HG02870 (cell line): ENCODE data around the gene NCKAP5L.
A peak's percentile ranks its signal among the peaks of the same experiment; 100 is the strongest.
"Not testable (repeated sequence)": the region's sequence is repeated elsewhere in the genome, so short reads cannot be mapped to it uniquely, and the experiment has no call there.

Experiments
- ATAC-seq: cut with Tn5 transposase; IDR thresholded peaks from one replicate; pipeline ENCODE4 v1.9.1; 2021; ENCODE audit warnings: mild to moderate bottlenecking, moderate library complexity; ENCODE audit not compliant: unreplicated experiment

The NCKAP5L gene

GRCh38 chr12:49866859-49867569, 38.8 kb upstream of the NCKAP5L start:
- ATAC-seq: no peak

- ATAC-seq: no peak
These were observed 37.5 kb upstream of the NCKAP5L start for GRCh38 chr12:49865782-49866135.

- no peak for ATAC-seq
These were observed 37.0 kb upstream of the NCKAP5L start for GRCh38 chr12:49865109-49865781.

GRCh38 chr12:49864798-49865090, 36.5 kb upstream of the NCKAP5L start:
- no peak for ATAC-seq

- no peak for ATAC-seq
These were observed 36.0 kb upstream of the NCKAP5L start for GRCh38 chr12:49863946-49864797.

GRCh38 chr12:49860921-49861320, 32.7 kb upstream of the NCKAP5L start:
- not testable (repeated sequence) for ATAC-seq

- not testable (repeated sequence) for ATAC-seq
These were observed 27.7 kb upstream of the NCKAP5L start for GRCh38 chr12:49855890-49856289.

GRCh38 chr12:49854976-49855375, 26.8 kb upstream of the NCKAP5L start:
- ATAC-seq: no peak

- ATAC-seq: no peak
These were observed 25.5 kb upstream of the NCKAP5L start for GRCh38 chr12:49853671-49854070.

GRCh38 chr12:49847161-49847560, 18.9 kb upstream of the NCKAP5L start:
- ATAC-seq: no peak

- no peak for ATAC-seq
These were observed 17.8 kb upstream of the NCKAP5L start for GRCh38 chr12:49846032-49846431.

GRCh38 chr12:49843876-49844437, 15.7 kb upstream of the NCKAP5L start:
- ATAC-seq: no peak

- ATAC-seq: no peak
These were observed 15.2 kb upstream of the NCKAP5L start for GRCh38 chr12:49843411-49843810.

GRCh38 chr12:49842519-49843352, 14.5 kb upstream of the NCKAP5L start, which contains the start of gene BCDIN3D:
Gene BCDIN3D (minus strand): TSS chr12:49843106. CDS start chr12:49843087, 19 bp downstream.
- peak; percentile 91 for ATAC-seq

- ATAC-seq: no peak
These were observed 10.9 kb upstream of the NCKAP5L start for GRCh38 chr12:49838973-49839633.

- ATAC-seq: no peak
These were observed 4.7 kb upstream of the NCKAP5L start for GRCh38 chr12:49832836-49833421.

- no peak for ATAC-seq
These were observed 3.5 kb upstream of the NCKAP5L start for GRCh38 chr12:49831717-49832116.

GRCh38 chr12:49827401-49828099, 663 bp downstream of the NCKAP5L start:
- peak; percentile 15 for ATAC-seq

- ATAC-seq: no peak
These were observed 1.2 kb downstream of the NCKAP5L start for GRCh38 chr12:49827051-49827400.
